IMR-90 (cell line): Measurements from ENCODE around the gene MRPS15. TPM values are rescaled to one million over a fixed set of nuclear protein-coding genes. Genes with fewer than 3 reads are reported as not detected.

Source experiments
- ATAC-seq: fragments of 200-7000 bp; cut with Tn5 transposase; 2 replicates; pipeline ENCODE4 v1.9.1; 2020; ENCODE audit warnings: low read depth, mild to moderate bottlenecking, moderate library complexity
- BruUV-seq: library from RNA; stranded (reverse); fragments of 400-500 nt; replicated peaks from 2 replicates; lab custom pipeline; 2021; lab: Mats Ljungman, UMichigan
- CTCF ChIA-PET: fragments of 300-600 bp; formaldehyde crosslinking; extraction: SDS; loops from one replicate; lab custom pipeline; 2021; ENCODE audit warnings: antibody characterized with exemption; lab: Yijun Ruan, JAX
- POLR2A ChIA-PET: fragments of 300-600 bp; sonication (Branson Sonifier 250); formaldehyde crosslinking; loops from one replicate; lab custom pipeline; 2022; ENCODE audit warnings: antibody characterized with exemption; ENCODE audit not compliant: unreplicated experiment; lab: Charles Lee
- DNase-seq: peaks from one replicate; pipeline ENCODE4 v3.0.0; 2013
- H2AFZ ChIP-seq: replicated peaks from 2 replicates; pipeline ENCODE3; 2013; ENCODE audit warnings: low read length, mild to moderate bottlenecking; ENCODE audit not compliant: poor library complexity
- H2AK5ac ChIP-seq: 2 replicates; pipeline ENCODE4 v1.6.1; 2013; ENCODE audit warnings: low read depth, low read length, inconsistent platforms
- H2AK9ac ChIP-seq: replicated peaks from 2 replicates; pipeline ENCODE3; 2013; ENCODE audit warnings: mild to moderate bottlenecking, low read depth, low read length, moderate library complexity; ENCODE audit not compliant: poor library complexity
- H2BK120ac ChIP-seq: 2 replicates; pipeline ENCODE4 v1.6.1; 2013; ENCODE audit warnings: low read depth, low read length, inconsistent platforms
- H2BK15ac ChIP-seq: 3 replicates; pipeline ENCODE4 v1.6.1; 2013; ENCODE audit warnings: low read depth, low read length, inconsistent platforms
- H2BK20ac ChIP-seq: 2 replicates; pipeline ENCODE4 v1.6.1; 2013; ENCODE audit warnings: low read depth, mild to moderate bottlenecking, inconsistent platforms, low read length, moderate library complexity
- H2BK5ac ChIP-seq: 2 replicates; pipeline ENCODE4 v1.6.1; 2013; ENCODE audit warnings: mild to moderate bottlenecking, low read depth, low read length, inconsistent platforms; ENCODE audit not compliant: poor library complexity, severe bottlenecking
- H3K14ac ChIP-seq: replicated peaks from 2 replicates; pipeline ENCODE4 v1.6.1; 2013; ENCODE audit warnings: low read depth, low read length, inconsistent platforms
- H3K18ac ChIP-seq: 2 replicates; pipeline ENCODE4 v1.6.1; 2013; ENCODE audit warnings: low read depth, low read length, control low read depth
- H3K23ac ChIP-seq: 2 replicates; pipeline ENCODE4 v1.6.1; 2013; ENCODE audit warnings: low read depth, low read length, inconsistent platforms
- H3K27ac ChIP-seq: 2 replicates; pipeline ENCODE4 v1.5.1; 2013; ENCODE audit warnings: mild to moderate bottlenecking, control low read depth, low read length; ENCODE audit not compliant: insufficient read depth
- H3K27me3 ChIP-seq: 2 replicates; pipeline ENCODE4 v1.6.1; 2013; ENCODE audit warnings: low read length; ENCODE audit not compliant: control insufficient read depth, insufficient read depth
- H3K36me3 ChIP-seq: 2 replicates; pipeline ENCODE4 v1.6.1; 2013; ENCODE audit warnings: low read length, mixed read lengths; ENCODE audit not compliant: control insufficient read depth, insufficient read depth
- H3K4ac ChIP-seq: 2 replicates; pipeline ENCODE4 v1.6.1; 2013; ENCODE audit warnings: low read depth, low read length, inconsistent platforms
- H3K4me1 ChIP-seq: 2 replicates; pipeline ENCODE4 v1.6.1; 2013; ENCODE audit warnings: low read length, mixed read lengths; ENCODE audit not compliant: control insufficient read depth, insufficient read depth
- H3K4me2 ChIP-seq: 2 replicates; pipeline ENCODE4 v1.6.1; 2013; ENCODE audit warnings: low read depth, mild to moderate bottlenecking, control low read depth, low read length, moderate library complexity
- H3K4me3 ChIP-seq: 2 replicates; pipeline ENCODE4 v1.5.1; 2013; ENCODE audit warnings: low read depth, mild to moderate bottlenecking, control low read depth, low read length, moderate library complexity; ENCODE audit not compliant: insufficient read depth
- H3K56ac ChIP-seq: 2 replicates; pipeline ENCODE4 v1.6.1; 2013; ENCODE audit warnings: low read length, inconsistent platforms; ENCODE audit not compliant: insufficient read depth; ENCODE audit errors: extremely low read depth
- H3K79me1 ChIP-seq, 2 experiments: 2 replicates each; pipeline ENCODE4 v1.6.1; 2013; ENCODE audit warnings: low read length in 2 of 2, inconsistent platforms in 1 of 2, low read depth in 1 of 2
- H3K9ac ChIP-seq: 2 replicates; pipeline ENCODE4 v1.6.1; 2013; ENCODE audit warnings: low read depth, low read length, control low read depth
- H3K9me1 ChIP-seq: 2 replicates; pipeline ENCODE4 v1.6.1; 2013; ENCODE audit warnings: low read length, inconsistent platforms; ENCODE audit not compliant: insufficient read depth
- H3K9me3 ChIP-seq: 2 replicates; pipeline ENCODE4 v1.6.1; 2013; ENCODE audit warnings: low read length; ENCODE audit not compliant: control insufficient read depth, insufficient read depth
- H4K20me1 ChIP-seq: 2 replicates; pipeline ENCODE4 v1.6.1; 2013; ENCODE audit warnings: low read length, inconsistent platforms; ENCODE audit not compliant: insufficient read depth
- H4K5ac ChIP-seq: 2 replicates; pipeline ENCODE4 v1.6.1; 2013; ENCODE audit warnings: mild to moderate bottlenecking, low read depth, low read length, control low read depth
- H4K8ac ChIP-seq, 2 experiments: 2 replicates each; pipeline ENCODE4 v1.6.1; 2013; ENCODE audit warnings: low read depth in 2 of 2, low read length in 2 of 2, control low read depth in 1 of 2, inconsistent platforms in 1 of 2
- H4K91ac ChIP-seq: 2 replicates; pipeline ENCODE4 v1.6.1; 2013; ENCODE audit warnings: low read depth, low read length, inconsistent platforms; ENCODE audit not compliant: insufficient read depth
- CEBPB ChIP-seq: IDR thresholded peaks from 2 replicates; pipeline ENCODE4 v1.6.1; 2012; ENCODE audit warnings: low read depth, low read length, improper control_type of control experiment
- CTCF ChIP-seq: conservative IDR thresholded peaks from 2 replicates; pipeline ENCODE4 v1.5.1; 2012; ENCODE audit warnings: mild to moderate bottlenecking, low read depth, low read length, improper control_type of control experiment
- MAZ ChIP-seq: IDR thresholded peaks from 2 replicates; pipeline ENCODE4 v1.6.1; 2012; ENCODE audit warnings: low read depth, mild to moderate bottlenecking, low read length, improper control_type of control experiment, moderate library complexity, borderline replicate concordance
- RAD21 ChIP-seq: IDR thresholded peaks from 2 replicates; pipeline ENCODE4 v1.6.1; 2012; ENCODE audit warnings: low read length, improper control_type of control experiment
- WGBS, 2 experiments: methylation state at CpG; one replicate each; pipeline versions ENCODE4 v1.1.5 to v1.1.7; 2013; ENCODE audit warnings: missing lambda C conversion rate in 2 of 2; ENCODE audit not compliant: insufficient read length in 1 of 2; ENCODE audit errors: extremely low coverage in 2 of 2; 5-methylcytosine and 5-hydroxymethylcytosine counted together
- dilution Hi-C: fragments of 300-500 bp; cut with HindIII; formaldehyde crosslinking; loops from one replicate; pipeline ENCODE4 v1.14.3; 2018; ENCODE audit warnings: low sequenced_read_pairs; ENCODE audit not compliant: unreplicated experiment
- in situ Hi-C: fragments of 300-500 bp; cut with MboI; formaldehyde crosslinking; loops from 3 replicates; pipeline ENCODE4 v1.14.3; 2019; ENCODE audit warnings: low sequenced_read_pairs, inconsistent platforms, mixed read lengths
- intact Hi-C: fragments of 100-400 bp; cut with micrococcal nuclease; formaldehyde crosslinking; loops from 2 replicates; pipeline ENCODE4 v1.10.0; 2022
- polyA plus RNA-seq, 3 experiments: library from polyadenylated mRNA; depleted of rRNA; stranded (reverse); fragments of >200 nt; gene quantifications; 2 replicates each; pipeline ENCODE4 v1.2.3, GENCODE V29; 2012; ENCODE audit warnings: low replicate concordance in 1 of 3
- total RNA-seq: library from RNA; depleted of rRNA; stranded (reverse); fragments of >200 nt; gene quantifications from 2 replicates; pipeline ENCODE4 v1.2.3, GENCODE V29; 2012

MRPS15 gene
- total and polyA plus RNA-seq, 2 of the 4 experiments (the other 2 are of a cell fraction), result 46.1 to 77.9 TPM

DNA sequence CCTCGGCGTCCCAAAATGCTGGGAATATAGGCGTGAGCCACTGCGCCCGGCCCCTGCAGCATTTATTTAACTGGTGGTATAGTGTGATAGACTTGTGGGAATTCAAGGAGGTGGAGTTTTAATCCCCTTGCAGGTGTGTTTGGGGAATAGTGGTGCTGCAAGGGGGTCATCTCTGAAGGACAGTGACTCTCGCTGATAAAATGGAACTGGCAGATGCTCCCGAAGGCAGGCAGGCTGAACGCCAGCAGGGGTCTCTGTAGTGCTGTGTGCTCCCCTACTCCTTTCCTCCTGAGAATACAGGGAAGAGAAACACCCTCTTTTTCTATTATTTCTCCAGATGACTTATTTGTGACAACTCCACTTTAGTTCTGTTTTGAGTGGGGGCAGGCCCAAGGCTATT is 17.9 kb downstream of the MRPS15 start:
- Histone ChIP-seq H3K23ac (no peak overlapping the region), H3K9me1 (no peaks in the 10 kb centered on the region), H3K4me2 (no peak overlapping the region), H4K5ac (no peak overlapping the region), H2AK9ac (no peak overlapping the region), H3K27me3 (no peaks in the 10 kb centered on the region), H2BK120ac (no peak overlapping the region), H4K8ac (no peak overlapping the region), H3K56ac (no peak overlapping the region), H3K14ac (no peak overlapping the region), H4K20me1 (no peaks in the 10 kb centered on the region), H3K4ac (no peak overlapping the region), H3K9ac (no peak overlapping the region), H2AFZ (no peak overlapping the region), H4K91ac (no peak overlapping the region), H3K36me3 (no peaks in the 10 kb centered on the region), H3K4me3 (no peak overlapping the region), H3K18ac (no peak overlapping the region), H2AK5ac (no peak overlapping the region), H3K27ac (no peak overlapping the region), H3K79me1 (peaks cover 0 to 11% of the 10 kb centered on the region in 2 experiments; a peak in 2 of 4 replicates), H2BK15ac (no peak overlapping the region), H3K9me3 (no peaks in the 10 kb centered on the region), H2BK20ac (no peak overlapping the region), H2BK5ac (no peak overlapping the region), H3K4me1 (peaks cover 2% of the 10 kb centered on the region; the same call in 1 of the 2 replicates)
- ATAC-seq (no peak), DNase-seq (no peak)
- ChIA-PET CTCF (no interaction called here), POLR2A (no interaction called here)
- intact Hi-C loops (no loop called here), dilution Hi-C loops (no loop called here), in situ Hi-C loops (no loop called here)
- 89% methylated on average over 5 of the region's 8 CpGs; no CpG with 5 or more reads in 1 of the 2 experiments for WGBS, 2 experiments
- BruUV-seq, result no TSS peak
- TF ChIP-seq CEBPB (no peak), RAD21 (0 out of 2 replicates have a peak, but pooled peaks have one; percentile 3), CTCF (peak; percentile 27; the same call in 1 of the 2 replicates), MAZ (no peak)
